ENCODE measurements around the gene WDR46.
"Not testable (repeated sequence)": the region's sequence is repeated elsewhere in the genome, so short reads cannot be mapped to it uniquely, and the experiment has no call there.

The WDR46 gene

DNA sequence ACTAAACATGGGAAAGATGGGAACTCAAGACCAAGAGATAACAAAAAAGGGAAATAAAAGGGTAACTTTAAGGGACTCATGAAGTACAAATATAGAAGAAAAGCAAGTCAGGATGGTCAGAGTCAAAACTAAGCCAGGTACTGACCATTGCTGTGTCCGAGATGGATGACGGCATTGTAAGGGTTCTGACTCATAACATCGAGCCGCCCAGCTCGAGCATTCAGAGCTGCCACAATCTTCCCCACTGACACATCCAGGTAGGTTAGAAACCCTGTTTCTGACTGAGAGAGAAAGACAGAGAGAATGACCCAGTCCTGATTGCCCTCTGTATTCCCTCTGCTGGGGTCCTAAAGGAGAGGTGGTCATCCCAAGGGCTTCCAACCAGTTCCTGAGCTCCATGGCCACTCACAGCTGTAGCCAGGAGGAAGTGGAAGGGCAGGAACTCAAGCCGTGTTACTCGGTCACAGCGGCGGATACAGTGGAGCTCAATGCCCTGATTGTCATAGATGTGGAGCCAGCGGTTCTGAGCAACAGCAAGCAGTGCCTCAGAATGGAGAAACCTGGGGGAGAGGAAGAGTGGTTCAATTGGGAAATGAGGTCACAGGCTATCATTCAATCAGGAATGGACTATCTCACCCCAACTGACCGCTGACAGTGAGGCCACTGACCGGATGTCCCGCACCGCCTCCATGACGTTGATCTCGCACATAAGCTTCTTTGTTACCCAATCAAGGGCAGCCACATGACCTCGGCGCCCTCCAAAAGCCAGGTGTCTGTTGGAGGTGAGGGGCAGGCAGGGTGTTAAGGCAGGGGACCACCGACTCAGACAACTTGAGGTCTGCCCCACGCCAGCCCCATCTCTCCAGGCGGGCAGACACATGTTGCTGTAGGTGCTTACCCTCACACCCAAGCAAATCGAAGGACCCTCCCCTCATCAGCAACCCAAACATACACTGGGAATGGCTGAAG lies 1.8 kb downstream of the WDR46 start:
- no peak overlapping the region for H3K27ac ChIP-seq

DNA sequence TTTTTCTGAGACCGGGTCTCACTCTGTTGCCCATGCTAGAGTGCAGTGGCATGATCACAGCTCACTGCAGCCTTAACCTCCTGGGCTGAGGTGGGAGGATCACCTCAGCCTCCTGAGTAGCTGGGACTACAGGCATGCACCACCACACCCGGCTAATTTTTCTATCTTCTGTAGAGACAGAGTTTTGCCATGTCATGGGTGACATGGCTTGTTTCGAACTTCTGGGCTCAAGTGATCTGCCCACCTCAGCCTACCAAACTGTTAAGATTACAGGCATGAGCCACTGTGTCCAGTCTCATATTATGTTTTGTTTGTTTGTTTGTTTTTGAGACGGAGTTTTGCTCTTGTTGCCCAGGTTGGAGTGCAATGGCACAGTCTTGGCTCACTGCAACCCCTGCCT lies 3.8 kb downstream of the WDR46 start:
- H3K27ac ChIP-seq, result not testable (repeated sequence)

More for the DNA sequence above, 1.8 kb downstream of the WDR46 start:
- TF ChIP-seq ZFX (IDR thresholded peaks at IDR 0.05; ENCODE audit: borderline replicate concordance), result no peak
- TF ChIP-seq, protein P1, sequence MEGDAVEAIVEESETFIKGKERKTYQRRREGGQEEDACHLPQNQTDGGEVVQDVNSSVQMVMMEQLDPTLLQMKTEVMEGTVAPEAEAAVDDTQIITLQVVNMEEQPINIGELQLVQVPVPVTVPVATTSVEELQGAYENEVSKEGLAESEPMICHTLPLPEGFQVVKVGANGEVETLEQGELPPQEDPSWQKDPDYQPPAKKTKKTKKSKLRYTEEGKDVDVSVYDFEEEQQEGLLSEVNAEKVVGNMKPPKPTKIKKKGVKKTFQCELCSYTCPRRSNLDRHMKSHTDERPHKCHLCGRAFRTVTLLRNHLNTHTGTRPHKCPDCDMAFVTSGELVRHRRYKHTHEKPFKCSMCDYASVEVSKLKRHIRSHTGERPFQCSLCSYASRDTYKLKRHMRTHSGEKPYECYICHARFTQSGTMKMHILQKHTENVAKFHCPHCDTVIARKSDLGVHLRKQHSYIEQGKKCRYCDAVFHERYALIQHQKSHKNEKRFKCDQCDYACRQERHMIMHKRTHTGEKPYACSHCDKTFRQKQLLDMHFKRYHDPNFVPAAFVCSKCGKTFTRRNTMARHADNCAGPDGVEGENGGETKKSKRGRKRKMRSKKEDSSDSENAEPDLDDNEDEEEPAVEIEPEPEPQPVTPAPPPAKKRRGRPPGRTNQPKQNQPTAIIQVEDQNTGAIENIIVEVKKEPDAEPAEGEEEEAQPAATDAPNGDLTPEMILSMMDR (IDR thresholded peaks at IDR 0.05), result no peak

DNA sequence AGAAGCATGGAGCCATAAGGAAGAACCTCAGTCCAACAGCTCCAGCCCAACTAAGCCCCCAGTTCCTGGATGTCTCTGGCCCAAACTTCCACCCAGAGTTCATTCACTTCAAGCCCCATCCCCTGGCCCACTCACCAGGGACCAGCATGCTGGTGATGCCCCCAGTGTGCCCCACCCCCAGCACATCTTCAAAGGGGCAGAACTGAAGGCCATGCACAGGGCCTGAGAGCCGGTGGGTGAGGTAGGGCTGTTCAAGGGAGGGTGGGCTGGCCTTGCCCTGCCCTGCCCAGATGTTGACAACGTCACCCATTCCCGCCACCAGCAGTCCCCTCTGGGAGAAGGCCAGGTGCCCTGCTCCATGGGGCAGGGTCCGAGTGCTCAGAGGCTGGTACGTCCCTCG lies 8.5 kb downstream of the WDR46 start:
- no peak for TF ChIP-seq ZFX (IDR thresholded peaks at IDR 0.05; ENCODE audit: borderline replicate concordance)
- TF ChIP-seq, protein P1 (IDR thresholded peaks at IDR 0.05), result no peak
- no peak overlapping the region for H3K27ac ChIP-seq

DNA sequence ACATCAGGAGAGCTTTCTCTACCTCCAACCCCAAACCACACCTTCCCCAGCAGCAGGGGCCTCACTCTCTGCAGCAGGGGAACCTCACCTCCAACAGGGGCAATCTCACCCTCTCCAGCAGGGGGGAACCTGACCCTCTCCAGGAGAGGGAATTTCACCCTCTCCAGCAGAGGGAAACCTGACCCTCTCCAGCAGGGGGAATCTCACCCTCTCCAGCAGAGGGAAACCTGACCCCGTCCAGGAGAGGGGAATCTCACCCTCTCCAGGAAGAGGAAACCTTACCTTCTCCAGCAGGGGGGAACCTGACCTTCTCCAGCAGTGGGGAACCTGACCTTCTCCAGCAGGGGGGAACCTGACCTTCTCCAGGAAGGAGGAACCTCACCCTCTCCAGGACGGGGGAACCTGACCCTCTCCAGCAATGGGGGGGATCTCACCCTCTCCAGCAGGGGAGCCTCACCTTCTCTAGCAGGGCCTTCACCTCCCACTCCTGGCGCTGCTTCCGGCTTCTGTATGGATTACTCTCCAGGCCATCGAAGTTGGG lies 9.0 kb downstream of the WDR46 start:
- H3K27ac ChIP-seq, result no peak overlapping the region
- TF ChIP-seq, protein P1 (IDR thresholded peaks at IDR 0.05), result peak; percentile 38
- TF ChIP-seq ZFX (IDR thresholded peaks at IDR 0.05; ENCODE audit: borderline replicate concordance), result no peak

DNA sequence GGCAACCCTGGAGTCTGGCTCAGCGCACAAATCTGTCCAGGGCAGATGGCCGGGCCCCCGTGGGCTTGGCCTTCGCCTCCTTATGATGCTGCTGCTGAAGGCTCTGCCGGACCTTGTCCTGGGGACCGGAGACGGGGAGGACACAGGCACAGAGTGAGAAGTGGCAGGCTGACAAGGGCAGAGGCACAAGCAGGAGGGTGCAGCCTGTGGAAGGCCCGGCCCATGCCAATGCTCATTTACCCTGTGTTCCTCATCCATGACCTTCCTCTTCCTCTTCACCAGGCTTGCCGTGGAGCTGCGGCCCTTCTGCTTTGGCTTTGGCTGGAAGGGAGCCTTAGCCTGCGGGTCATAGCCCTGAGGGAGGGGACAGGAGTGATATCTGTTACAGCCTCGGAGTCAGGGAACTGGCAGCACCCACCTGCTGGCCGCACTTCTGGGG lies 9.8 kb downstream of the WDR46 start:
- H3K27ac ChIP-seq, result 0 out of 2 replicates have a peak overlapping the region, but pooled peaks have one; percentile 93
- TF ChIP-seq, protein P1 (IDR thresholded peaks at IDR 0.05), result no peak
- TF ChIP-seq ZFX (IDR thresholded peaks at IDR 0.05; ENCODE audit: borderline replicate concordance), result no peak

DNA sequence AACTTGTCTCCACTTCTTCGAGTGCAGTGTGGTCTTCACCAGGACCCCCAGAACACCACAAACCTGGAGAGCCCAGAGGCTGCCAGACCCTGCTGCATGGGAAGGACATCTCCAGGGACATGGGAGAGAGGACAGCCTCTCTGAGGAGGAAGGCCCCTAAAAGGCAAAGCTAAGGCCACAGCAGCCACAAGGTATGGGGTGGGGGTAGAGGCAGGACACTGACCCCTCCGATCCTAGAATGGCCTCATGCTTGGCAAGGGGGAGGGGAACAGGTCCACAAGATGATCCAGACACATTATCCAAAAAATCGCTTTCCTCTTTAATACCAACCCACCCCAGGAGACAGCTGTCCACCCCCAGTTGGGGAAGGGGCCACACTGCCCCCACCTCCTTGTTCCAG lies 10.2 kb downstream of the WDR46 start:
- no peak for TF ChIP-seq ZFX (IDR thresholded peaks at IDR 0.05; ENCODE audit: borderline replicate concordance)
- TF ChIP-seq, protein P1 (IDR thresholded peaks at IDR 0.05), result no peak
- peak overlapping the region; percentile 93 for H3K27ac ChIP-seq

DNA sequence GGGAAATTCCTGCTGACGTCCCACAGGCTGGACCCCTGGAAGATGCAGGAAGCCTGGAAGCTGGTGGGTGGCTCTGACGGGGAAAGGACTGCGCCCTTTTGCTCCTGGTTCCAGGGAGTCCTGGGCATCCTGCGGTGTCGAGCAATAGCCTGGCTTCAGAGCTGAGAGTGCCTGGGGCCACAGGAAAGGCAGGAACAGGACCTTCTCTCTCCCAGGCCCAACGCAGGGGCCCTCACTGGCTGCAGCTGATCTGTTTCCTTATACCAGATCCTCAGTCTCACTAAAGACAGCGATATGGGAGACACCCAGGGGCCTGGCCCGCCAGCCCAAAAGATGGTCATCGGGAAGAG lies 10.7 kb downstream of the WDR46 start:
- TF ChIP-seq, protein P1 (IDR thresholded peaks at IDR 0.05), result no peak
- TF ChIP-seq ZFX (IDR thresholded peaks at IDR 0.05; ENCODE audit: borderline replicate concordance), result no peak
- peak overlapping the region; percentile 93 for H3K27ac ChIP-seq
